GM18517 (cell line): ENCODE results near the gene PMFBP1.

Source experiments
- ATAC-seq: cut with Tn5 transposase; IDR thresholded peaks from one replicate; pipeline ENCODE4 v1.9.1; 2021; ENCODE audit warnings: mild to moderate bottlenecking, moderate library complexity; ENCODE audit not compliant: unreplicated experiment

Gene PMFBP1, protein sequence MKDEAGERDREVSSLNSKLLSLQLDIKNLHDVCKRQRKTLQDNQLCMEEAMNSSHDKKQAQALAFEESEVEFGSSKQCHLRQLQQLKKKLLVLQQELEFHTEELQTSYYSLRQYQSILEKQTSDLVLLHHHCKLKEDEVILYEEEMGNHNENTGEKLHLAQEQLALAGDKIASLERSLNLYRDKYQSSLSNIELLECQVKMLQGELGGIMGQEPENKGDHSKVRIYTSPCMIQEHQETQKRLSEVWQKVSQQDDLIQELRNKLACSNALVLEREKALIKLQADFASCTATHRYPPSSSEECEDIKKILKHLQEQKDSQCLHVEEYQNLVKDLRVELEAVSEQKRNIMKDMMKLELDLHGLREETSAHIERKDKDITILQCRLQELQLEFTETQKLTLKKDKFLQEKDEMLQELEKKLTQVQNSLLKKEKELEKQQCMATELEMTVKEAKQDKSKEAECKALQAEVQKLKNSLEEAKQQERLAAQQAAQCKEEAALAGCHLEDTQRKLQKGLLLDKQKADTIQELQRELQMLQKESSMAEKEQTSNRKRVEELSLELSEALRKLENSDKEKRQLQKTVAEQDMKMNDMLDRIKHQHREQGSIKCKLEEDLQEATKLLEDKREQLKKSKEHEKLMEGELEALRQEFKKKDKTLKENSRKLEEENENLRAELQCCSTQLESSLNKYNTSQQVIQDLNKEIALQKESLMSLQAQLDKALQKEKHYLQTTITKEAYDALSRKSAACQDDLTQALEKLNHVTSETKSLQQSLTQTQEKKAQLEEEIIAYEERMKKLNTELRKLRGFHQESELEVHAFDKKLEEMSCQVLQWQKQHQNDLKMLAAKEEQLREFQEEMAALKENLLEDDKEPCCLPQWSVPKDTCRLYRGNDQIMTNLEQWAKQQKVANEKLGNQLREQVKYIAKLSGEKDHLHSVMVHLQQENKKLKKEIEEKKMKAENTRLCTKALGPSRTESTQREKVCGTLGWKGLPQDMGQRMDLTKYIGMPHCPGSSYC

DNA sequence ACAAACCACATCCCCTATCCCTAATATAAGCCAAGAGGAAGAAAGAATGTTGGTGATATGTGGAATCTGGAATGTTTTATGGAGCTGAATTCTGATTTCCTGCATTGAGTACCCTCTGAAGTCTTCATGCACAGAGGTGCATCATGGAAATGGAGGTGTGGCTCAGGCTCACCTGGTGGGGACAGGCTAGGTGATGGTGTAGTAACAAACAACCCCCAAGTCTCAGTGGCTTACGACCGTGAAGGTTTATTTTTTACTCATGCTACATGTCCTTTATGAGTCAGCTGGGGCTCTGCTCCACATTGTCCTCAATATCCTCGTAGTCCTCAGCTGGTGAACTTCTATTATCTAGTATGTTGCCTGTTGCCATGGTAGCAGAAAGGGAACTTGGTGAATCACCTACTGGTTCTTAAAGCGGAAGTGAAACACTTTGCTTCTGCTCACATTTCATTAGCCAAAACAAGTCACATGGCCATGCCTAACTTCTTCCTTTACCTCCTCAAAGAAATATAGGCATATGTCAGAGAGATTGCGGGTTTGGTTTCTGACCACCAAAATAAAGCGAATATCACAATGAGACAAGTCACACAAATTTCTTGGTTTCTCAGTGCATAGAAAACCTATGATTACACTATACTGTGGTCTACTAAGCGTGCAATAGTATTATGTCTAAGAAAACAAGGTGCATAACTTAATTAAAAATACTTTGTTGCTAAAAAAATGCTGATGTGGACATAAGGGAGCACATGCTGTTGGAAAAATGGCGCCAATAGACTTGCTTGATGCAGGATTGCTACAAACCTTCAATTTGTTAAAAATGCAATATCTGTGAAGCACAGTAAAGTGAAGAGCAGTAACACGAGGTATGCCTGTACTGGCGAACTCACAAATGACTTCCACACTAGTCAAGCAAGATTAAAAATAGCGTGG, at the start of gene PMFBP1:
Gene PMFBP1, minus strand, starts transcription at position 51 of the 930 bp plus-strand sequence. CDS start 947 bp downstream, outside the sequence.
- peak; percentile 98 for ATAC-seq

DNA sequence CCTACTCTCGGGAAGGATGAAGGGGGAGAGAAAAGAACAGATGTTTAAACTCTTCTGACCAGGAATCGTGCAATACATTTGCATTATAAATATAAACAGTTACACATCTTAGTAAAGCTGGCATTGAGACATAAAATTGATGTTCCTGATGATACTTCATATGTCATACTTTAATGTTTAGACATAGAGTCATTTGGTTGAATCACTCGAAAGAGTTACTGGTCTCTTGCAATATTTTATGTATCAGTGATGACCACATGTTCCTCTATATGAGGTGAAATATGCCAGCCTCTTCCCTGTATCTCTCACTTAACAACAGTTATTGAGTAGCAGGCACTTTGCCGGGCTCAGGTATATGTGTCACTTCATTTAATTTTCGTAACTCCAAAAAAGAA, 49.7 kb upstream of the PMFBP1 start:
- ATAC-seq = no peak

DNA sequence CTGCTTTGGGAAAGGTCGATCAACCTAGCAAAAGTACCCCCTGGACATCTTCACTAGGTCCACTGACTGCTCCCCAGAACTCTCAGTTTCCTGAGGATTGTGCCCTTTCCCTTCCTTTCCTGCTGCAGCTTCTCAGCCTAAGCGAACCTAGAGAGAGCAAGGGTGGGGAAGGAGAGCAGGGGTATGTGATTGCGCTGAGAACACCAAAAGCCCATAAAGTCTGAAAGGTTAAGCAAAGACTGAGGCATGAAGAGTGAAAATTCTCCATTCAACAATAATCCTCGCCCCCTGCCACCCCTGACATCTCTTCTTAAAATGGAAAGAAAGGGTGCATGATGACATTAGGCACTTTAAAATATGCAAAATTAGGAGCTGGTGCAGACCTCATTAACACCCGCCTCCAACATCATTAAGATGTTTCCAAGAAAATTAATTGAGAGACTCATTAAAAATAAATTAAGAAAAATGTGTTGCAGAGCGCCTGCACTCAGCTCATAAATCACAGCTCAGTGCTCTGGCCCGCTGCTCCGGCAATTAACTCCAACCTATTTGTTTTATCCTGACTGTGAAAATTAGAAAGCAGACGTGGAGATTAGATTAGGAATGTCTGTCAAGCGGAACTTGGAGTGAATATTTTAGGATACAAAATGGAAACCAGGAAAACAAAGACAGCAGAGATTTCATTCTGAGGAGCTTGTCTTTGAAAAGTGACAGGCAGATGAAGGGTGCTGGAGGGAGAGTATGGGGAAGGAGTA, 49.1 kb upstream of the PMFBP1 start:
- no peak for ATAC-seq

DNA sequence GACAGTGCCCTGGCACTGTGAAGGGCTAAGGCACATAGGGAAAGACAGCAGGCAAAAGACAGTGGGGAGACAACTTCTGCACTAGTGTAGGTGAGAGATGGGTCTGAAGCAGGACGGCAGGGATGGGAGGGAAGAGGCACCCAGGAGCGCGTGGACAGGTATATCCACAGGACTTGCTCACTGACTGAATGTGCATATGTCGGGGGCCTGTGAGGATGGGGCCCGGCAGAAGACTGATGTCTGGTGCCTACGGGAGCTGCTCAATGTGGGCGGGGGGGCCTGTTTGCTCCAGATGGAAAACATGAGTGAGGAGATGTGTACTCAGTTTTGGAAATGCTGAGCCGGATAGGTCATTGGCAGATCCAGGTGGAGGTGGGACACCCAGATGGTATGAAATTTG, 47.3 kb upstream of the PMFBP1 start:
- ATAC-seq = no peak

DNA sequence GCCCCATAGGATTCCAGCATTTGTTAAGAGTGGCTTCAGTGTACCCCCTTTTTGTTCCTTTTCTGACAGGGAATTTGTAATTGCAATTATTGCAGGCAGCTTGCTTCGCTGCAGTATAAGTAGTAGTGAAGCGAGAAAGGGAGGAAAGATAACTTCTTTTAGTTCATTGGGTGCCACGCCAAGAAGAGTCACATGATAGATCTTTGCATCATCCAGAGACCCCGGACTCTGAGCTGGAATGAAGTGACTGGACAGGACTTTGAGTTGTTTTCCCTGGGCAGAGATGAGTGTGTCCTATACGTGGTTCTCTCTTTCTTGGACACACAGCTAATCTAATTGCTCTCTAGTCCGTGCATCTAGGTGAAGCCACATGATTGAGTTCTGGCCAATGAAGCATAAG, 44.8 kb upstream of the PMFBP1 start:
- no peak for ATAC-seq

DNA sequence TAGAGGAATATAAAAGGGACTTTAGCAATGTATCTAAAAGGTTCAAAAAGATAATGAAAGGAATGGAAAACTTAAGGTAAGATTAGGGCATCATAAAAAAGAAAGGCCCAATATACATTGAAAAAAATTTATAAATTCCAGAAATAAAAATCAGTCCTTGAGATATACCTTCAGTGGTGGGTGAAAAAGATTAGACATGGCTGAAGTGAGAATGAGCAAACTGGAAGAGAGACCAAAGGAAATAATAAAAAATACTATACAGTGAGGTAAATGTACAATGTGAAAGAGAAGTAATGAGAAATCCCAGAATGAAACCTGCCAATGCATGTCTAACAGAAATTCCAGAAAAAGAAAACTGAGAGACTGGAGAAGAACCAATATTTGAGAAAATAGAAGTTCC, 42.9 kb upstream of the PMFBP1 start:
- ATAC-seq = no peak

DNA sequence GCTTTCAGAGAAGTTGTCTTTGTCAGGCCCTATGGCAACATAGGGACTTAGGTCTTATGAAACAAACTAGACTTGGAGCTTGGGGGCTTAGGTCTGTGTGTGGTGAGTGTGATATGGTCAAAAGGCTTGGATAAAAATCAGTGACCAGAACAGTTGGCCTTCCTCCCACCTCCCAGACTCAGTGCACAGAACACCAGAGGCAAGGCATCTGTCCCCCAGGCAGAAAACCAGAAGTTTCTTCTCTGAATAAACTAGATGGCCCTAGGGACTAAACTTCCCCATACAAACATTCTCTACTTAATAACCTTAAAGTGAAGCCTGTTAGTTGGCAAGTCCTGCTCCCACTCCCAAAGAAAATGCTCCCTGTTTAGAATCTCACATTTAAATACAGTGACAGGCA, 39.2 kb upstream of the PMFBP1 start:
- ATAC-seq = no peak

DNA sequence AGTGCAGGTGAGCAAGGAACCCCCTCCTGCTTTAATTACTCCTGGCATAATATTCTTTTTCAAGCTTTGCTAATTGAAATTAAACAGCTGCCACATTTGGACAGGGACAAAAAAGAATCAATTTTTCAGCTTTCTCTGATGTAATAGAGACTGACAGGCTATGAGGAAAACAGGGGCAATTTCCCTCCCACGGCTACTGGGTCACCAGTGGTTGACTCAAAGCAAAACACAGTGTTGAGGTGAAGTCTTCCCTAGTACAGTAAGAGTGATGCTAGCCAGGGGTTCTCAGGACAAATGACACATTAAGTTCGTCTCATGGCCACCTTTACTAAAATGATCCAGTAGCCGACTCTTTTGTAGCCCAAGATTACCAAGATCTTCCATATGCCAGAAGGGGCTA, 38.6 kb upstream of the PMFBP1 start:
- no peak for ATAC-seq

DNA sequence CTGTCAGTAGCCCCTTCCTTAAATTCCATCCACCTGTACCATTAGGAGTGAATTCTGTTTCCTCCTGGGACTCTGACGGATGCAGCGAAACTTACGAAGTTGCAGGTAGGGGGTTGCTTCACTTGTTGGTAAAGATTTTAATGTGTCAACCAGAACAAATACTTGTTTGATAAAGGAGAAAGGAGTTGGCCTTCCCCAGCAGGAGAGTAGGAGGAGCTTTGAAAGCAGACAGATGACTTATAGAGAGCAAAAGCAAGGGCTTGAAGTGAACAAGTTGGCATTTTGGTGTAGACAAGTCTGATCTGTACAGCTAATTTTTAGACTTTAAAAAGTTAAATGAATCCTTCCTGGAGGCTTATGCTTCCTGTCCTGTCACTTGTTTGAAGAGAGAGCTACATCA, 38.1 kb upstream of the PMFBP1 start:
- ATAC-seq = no peak

DNA sequence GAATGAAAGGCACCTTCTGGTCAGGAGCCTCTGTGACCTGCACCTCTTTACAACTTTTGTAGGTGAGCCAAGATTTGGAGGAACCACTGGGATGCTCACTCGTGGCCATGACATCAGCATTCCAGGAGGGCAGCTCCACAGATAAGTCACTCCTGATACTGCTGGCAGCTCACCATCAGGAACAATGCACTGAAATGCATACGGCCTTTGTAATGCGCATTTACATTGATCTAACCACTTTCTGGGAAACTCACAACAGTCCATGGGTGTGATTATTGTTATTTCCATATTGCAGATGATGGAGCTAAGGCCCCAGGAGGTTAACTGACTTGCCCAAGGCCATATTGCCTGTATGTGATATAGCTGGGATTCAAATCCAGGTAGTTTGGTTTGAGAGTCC, 34.3 kb upstream of the PMFBP1 start:
- ATAC-seq = no peak

DNA sequence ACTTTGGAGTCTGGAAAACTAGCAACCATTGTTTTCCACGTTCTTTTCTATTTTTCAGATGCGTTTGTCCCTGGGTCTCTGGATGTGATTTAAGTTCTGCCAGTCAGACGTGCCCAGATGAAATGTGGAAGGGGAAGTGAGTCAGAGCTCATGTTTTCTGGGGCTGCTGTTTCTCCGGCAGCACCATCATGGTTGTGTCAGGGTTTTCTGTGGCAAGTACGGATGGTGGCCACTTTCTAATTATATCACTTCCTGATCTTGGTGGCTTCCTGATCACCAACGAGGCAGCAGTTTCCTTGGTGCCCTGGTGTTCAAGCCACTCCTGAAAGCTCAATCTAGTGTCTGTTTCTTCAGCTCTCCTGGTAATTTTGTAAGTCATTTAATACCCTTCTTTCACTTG, 31.4 kb upstream of the PMFBP1 start:
- ATAC-seq = peak; percentile 65

DNA sequence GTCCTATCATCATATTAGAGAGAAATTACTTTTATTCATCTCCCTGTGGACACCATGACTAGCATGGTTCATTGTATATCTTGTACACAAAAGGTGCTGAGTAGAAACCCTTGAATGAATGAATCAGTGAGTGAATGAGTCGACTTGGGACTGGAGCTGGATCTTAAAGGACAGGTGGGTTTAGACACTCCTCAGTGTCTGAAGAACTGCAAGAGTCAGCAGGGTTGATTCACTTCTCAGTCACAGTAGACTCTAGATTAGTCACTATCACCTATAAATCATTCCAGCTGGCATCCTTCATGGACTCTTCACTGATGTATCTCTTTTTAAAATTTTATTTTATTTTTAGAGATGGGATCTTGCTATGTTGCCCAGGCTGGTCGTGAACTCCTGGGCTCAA, 30.1 kb upstream of the PMFBP1 start:
- no peak for ATAC-seq

DNA sequence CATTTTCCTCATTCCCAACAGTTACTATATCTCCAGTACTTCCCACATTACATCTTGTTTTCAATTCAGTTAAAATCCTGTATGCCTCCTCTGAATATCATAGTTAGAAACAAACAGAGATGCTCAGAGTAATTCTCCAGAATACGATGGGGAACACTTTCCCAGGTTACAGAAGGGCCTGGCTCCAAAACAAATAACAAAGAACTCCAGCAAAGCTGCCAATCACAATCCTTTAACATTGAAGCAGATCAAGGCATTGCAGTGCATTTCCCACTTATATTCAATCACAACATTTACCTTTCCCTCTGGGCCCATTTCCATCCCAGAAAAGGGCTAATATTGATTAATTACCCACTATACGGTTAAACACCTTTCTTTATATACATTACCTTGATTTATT, 29.4 kb upstream of the PMFBP1 start:
- ATAC-seq = no peak

DNA sequence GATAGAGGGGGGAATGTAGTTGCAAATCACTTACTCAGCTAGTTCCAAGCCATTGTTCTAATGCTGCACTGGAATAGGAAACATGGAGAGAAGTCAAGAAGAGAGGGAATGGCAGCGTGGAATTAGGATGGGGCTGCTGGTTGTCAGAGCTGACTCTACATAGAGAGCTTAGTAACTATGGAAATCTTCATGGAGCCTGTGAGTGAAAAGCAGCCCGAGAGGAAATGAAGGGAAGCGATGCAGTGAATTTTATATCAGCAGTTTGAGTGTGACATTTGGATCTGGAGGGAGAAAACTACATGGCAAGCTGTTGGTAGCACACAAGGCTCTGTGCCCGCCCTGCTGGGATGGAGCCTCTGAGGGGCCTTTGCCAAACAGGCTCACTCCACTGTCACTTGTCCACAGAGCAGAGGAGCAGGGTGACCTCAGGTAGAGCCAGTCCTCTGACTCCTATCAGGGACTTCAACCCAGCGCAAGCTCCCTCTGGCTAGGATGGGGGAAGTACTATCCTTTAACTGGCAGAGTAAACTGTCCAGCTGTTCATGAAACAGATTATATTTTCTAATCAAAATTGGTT, 27.9 kb upstream of the PMFBP1 start:
- ATAC-seq = no peak

DNA sequence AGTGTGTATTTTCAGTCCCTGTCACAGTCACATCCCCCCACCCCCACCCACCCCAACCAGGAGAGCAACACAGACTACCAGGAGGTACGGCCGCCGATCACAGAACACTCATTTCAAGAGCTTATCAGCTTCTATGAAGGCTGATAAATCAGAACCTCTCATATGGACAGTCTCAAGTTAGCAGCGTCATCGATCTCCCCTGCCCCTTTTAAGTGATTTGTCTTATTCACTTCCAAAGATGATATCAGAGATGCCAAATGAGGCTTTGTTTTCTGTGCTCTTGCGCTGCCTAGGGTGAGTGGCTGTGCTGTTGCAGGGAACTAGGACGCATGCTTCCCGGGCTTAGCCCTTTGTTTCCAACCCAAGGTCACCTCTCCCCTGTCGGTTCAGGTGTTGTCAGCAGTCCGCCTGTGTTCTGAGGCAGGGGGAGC, 26.8 kb upstream of the PMFBP1 start:
- no peak for ATAC-seq

DNA sequence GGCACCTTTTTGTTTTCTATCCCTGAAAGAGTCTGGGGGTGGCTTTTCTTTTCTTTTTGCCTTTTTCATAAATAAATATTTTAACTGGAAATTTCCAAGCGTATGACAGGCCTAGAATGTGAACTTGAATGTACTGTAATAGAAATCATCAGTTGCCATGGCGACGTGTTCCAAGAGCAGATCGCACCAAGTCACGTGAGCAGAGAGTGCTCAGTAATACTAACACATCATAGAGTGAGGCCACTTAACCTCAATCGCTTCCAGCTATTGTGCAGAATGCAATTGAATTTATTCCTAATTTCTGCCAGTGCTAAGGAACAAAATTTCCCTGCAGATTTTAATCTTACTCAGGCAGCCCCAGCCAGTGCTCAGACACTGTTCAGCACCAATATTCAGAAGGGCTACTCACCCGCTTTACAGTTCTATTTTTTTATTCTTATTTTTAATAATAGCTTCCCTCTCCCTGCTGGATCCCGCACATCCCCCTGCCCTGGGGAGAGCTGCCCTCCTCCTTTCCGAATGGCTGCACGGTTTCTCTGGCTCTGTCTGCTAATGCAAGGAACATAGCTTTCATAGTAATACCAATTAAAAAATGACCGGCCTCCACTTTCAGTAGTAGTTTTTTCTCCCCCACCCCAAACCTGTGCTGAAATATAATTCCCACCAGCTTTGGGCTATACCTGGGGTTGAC, 26.2 kb upstream of the PMFBP1 start:
- ATAC-seq = no peak

DNA sequence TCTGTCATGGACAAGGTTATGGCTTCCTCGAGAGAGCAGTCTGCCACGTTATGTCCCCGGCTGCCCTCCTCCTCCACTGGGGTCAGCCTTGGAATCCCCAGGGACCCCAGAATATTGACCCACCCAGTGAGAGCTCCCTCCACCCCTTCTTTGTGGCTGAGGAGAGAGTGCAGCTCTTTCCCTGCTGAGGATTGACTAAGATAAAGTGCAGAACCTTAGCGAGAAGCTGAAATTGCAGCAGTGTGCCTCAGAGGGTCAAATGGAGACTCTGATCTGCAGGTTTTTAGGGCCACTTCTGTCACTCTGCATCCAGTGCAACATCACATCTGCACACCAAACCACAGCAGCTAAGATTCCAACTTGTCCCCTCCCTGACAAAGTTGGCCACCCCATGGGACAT, 25.6 kb upstream of the PMFBP1 start:
- ATAC-seq = no peak

DNA sequence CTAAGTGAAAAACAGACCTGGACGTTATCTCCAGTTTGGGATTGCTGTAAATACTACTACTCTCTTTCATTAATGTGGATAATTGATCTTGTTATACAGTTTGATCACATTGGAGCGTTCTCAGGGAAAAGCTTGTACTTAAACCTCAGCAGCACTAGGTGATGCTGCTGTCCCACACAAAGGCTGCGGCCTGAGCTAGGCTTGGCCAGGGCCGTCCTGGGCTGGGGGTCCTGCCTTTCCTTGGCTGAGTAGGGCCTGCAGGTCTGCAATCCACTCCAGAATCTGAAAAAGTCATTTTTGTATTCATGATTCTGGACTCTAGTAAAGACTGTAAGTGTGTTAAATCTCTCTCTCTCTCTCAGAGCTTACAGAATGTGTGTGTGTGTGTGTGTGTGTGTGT, 23.7 kb upstream of the PMFBP1 start:
- ATAC-seq = no peak

DNA sequence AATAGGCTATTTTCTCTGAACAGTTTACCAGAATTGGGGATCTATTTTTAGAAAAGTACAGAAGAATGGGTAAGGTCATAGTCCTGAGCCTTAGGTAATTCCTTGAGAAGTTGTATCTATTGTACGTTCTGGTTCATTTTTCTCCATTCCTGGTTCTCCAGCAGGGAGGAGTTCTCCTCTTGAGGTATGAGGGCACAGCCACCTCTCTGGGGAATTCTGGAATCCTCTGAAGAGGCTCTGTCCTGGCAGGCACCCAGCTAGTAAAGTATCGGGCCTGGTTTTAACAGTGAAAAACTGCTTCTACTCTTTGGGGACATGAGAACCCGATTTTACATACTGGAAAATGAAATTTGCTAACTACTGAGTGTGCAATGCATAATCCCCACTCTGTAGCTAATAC, 19.6 kb upstream of the PMFBP1 start:
- ATAC-seq = no peak
